Neural crest cell (in vitro differentiated cells): ENCODE data around the gene NACAD. TPM values are rescaled to one million over a fixed set of nuclear protein-coding genes. Genes with fewer than 3 reads are reported as not detected.

Source experiments
- DNase-seq: peaks from one replicate; pipeline ENCODE4 v3.0.0; 2021; ENCODE audit warnings: low read depth, mixed read lengths, low spot score
- H3K27ac Mint-ChIP-seq: one replicate; pipeline ENCODE4 v1.8.0; 2021; ENCODE audit warnings: mild to moderate bottlenecking, mixed read lengths; ENCODE audit not compliant: unreplicated experiment
- H3K27me3 Mint-ChIP-seq: 2 replicates; pipeline ENCODE4 v1.8.0; 2021; ENCODE audit warnings: low read depth, mild to moderate bottlenecking, mixed read lengths
- H3K36me3 Mint-ChIP-seq: 2 replicates; pipeline ENCODE4 v1.8.0; 2021; ENCODE audit warnings: low read depth, mild to moderate bottlenecking, mixed read lengths
- H3K4me1 Mint-ChIP-seq: 2 replicates; pipeline ENCODE4 v1.8.0; 2021; ENCODE audit warnings: mixed read lengths
- H3K4me3 Mint-ChIP-seq: one replicate; pipeline ENCODE4 v1.8.0; 2021; ENCODE audit warnings: mild to moderate bottlenecking, mixed read lengths
- H3K9me3 Mint-ChIP-seq: 2 replicates; pipeline ENCODE4 v1.8.0; 2021; ENCODE audit warnings: mixed read lengths
- CTCF ChIP-seq: fragments of 200-600 bp; sonication (generic); conservative IDR thresholded peaks from 2 replicates; pipeline ENCODE4 v1.5.0; 2021; ENCODE audit warnings: antibody characterized with exemption, mild to moderate bottlenecking
- total RNA-seq: library from RNA; stranded (reverse); gene quantifications from 2 replicates; pipeline ENCODE4 v1.2.1, GENCODE V29; 2021

Gene NACAD
- total RNA-seq, 1 donor from 2014 or later: 9.7 TPM

GRCh38 chr7:45064047-45064725 lies 24.6 kb downstream of the NACAD start:
- no peak for TF ChIP-seq CTCF
- DNase-seq: no peak
- H3K9me3 Mint-ChIP-seq: no peaks in the 10 kb centered on the region
- no peak overlapping the region for H3K4me3 Mint-ChIP-seq
- H3K27me3 Mint-ChIP-seq: no peaks in the 10 kb centered on the region
- H3K27ac Mint-ChIP-seq: no peak overlapping the region
- H3K36me3 Mint-ChIP-seq: no peaks in the 10 kb centered on the region
- no peaks in the 10 kb centered on the region for H3K4me1 Mint-ChIP-seq

GRCh38 chr7:45061806-45062425 lies 26.9 kb downstream of the NACAD start:
- no peak for TF ChIP-seq CTCF
- Mint-ChIP-seq H3K4me3 (no peak overlapping the region), H3K27ac (no peak overlapping the region), H3K27me3 (no peaks in the 10 kb centered on the region), H3K9me3 (no peaks in the 10 kb centered on the region), H3K4me1 (no peaks in the 10 kb centered on the region), H3K36me3 (no peaks in the 10 kb centered on the region)
- DNase-seq: no peak

GRCh38 chr7:45061352-45061751 lies 27.4 kb downstream of the NACAD start:
- no peaks in the 10 kb centered on the region for H3K4me1 Mint-ChIP-seq
- no peak overlapping the region for H3K4me3 Mint-ChIP-seq
- H3K27ac Mint-ChIP-seq: no peak overlapping the region
- no peaks in the 10 kb centered on the region for H3K9me3 Mint-ChIP-seq
- H3K36me3 Mint-ChIP-seq: no peaks in the 10 kb centered on the region
- H3K27me3 Mint-ChIP-seq: no peaks in the 10 kb centered on the region
- TF ChIP-seq CTCF: no peak
- DNase-seq: no peak

- Mint-ChIP-seq H3K36me3 (peaks cover 2% of the 10 kb centered on the region), H3K4me3 (no peak overlapping the region), H3K4me1 (no peaks in the 10 kb centered on the region), H3K27ac (peak overlapping the region; percentile 31), H3K9me3 (no peaks in the 10 kb centered on the region), H3K27me3 (no peaks in the 10 kb centered on the region)
- no peak for DNase-seq
- no peak for TF ChIP-seq CTCF
Measured at GRCh38 chr7:45060295-45060694, 28.5 kb downstream of the NACAD start.

GRCh38 chr7:45057878-45058277 lies 30.9 kb downstream of the NACAD start:
- TF ChIP-seq CTCF: no peak
- no peak for DNase-seq
- H3K27me3 Mint-ChIP-seq: no peaks in the 10 kb centered on the region
- no peak overlapping the region for H3K27ac Mint-ChIP-seq
- H3K36me3 Mint-ChIP-seq: peaks cover 2% of the 10 kb centered on the region
- no peaks in the 10 kb centered on the region for H3K9me3 Mint-ChIP-seq
- H3K4me1 Mint-ChIP-seq: no peaks in the 10 kb centered on the region
- no peak overlapping the region for H3K4me3 Mint-ChIP-seq
